SU-DHL-6 (cell line): Measurements from ENCODE around the gene ADM2.
A peak's percentile ranks its signal among the peaks of the same experiment; 100 is the strongest.
"Not testable (repeated sequence)": the region's sequence is repeated elsewhere in the genome, so short reads cannot be mapped to it uniquely, and the experiment has no call there.

ENCODE experiments used
- H2AFZ ChIP-seq: fragments of 200-600 bp; sonication (generic); 2 replicates; pipeline ENCODE4 v1.6.1; 2014; ENCODE audit warnings: low read depth, mild to moderate bottlenecking, moderate library complexity, mixed read lengths, antibody characterized with exemption, low read length; ENCODE audit not compliant: severe bottlenecking
- H3F3A ChIP-seq: fragments of 200-600 bp; shearing (Covaris generic); 2 replicates; pipeline ENCODE4 v1.6.0; 2016; ENCODE audit warnings: antibody characterized with exemption, mild to moderate bottlenecking; ENCODE audit not compliant: insufficient read depth
- H3K27ac ChIP-seq: fragments of 200-600 bp; sonication (generic); 2 replicates; pipeline ENCODE4 v1.5.1; 2016; ENCODE audit warnings: low read depth, mild to moderate bottlenecking, low read length, moderate library complexity, mixed read lengths
- H3K27me3 ChIP-seq: fragments of 200-600 bp; sonication (generic), shearing (Covaris generic); 2 replicates; pipeline ENCODE4 v1.6.0; 2014; ENCODE audit warnings: mild to moderate bottlenecking, low read length
- H3K36me3 ChIP-seq: fragments of 200-600 bp; sonication (generic); 2 replicates; pipeline ENCODE4 v1.6.1; 2014; ENCODE audit warnings: mild to moderate bottlenecking, low read length, mixed read lengths
- H3K4me2 ChIP-seq: fragments of 300-600, 200-600 bp; shearing (Covaris generic), sonication (generic); 2 replicates; pipeline ENCODE4 v1.6.0; 2014; ENCODE audit warnings: low read length, low read depth, mild to moderate bottlenecking; ENCODE audit not compliant: poor library complexity, severe bottlenecking
- H3K4me3 ChIP-seq: fragments of 200-600 bp; sonication (generic); 2 replicates; pipeline ENCODE4 v1.5.1; 2014; ENCODE audit warnings: antibody characterized with exemption, low read length, mild to moderate bottlenecking, mixed read lengths; ENCODE audit not compliant: insufficient read depth, poor library complexity, severe bottlenecking
- H3K79me2 ChIP-seq: fragments of 200-600 bp; sonication (generic); 2 replicates; pipeline ENCODE4 v1.6.1; 2014; ENCODE audit warnings: mild to moderate bottlenecking, low read length, moderate library complexity; ENCODE audit not compliant: insufficient read depth
- H3K9ac ChIP-seq: fragments of 200-600 bp; sonication (generic); 2 replicates; pipeline ENCODE4 v1.7.0; 2014; ENCODE audit warnings: mild to moderate bottlenecking, low read length
- H3K9me2 ChIP-seq: fragments of 200-600 bp; sonication (generic); replicated peaks from 2 replicates; pipeline ENCODE4 v1.6.1; 2014; ENCODE audit warnings: low read length; ENCODE audit not compliant: insufficient read depth
- H3K9me3 ChIP-seq: fragments of 200-600 bp; sonication (generic); 2 replicates; pipeline ENCODE4 v1.6.1; 2014; ENCODE audit warnings: low read length, mixed read lengths; ENCODE audit not compliant: insufficient read depth
- H4K20me1 ChIP-seq: fragments of 200-600 bp; sonication (generic); 2 replicates; pipeline ENCODE4 v1.6.1; 2014; ENCODE audit warnings: low read depth, mild to moderate bottlenecking, antibody characterized with exemption, low read length, moderate library complexity, mixed read lengths
- EZH2phosphoT487 ChIP-seq: fragments of 200-600 bp; sonication (generic), shearing (Covaris generic); conservative IDR thresholded peaks from 2 replicates; pipeline ENCODE4 v1.6.1; 2018; ENCODE audit warnings: mild to moderate bottlenecking, antibody characterized with exemption, low read length, moderate library complexity, mixed read lengths
- TF ChIP-seq, protein P1 (sequence below): fragments of 200-600 bp; sonication (generic); IDR thresholded peaks from one replicate; pipeline ENCODE4 v1.5.1; 2017; ENCODE audit warnings: antibody characterized with exemption, mild to moderate bottlenecking, low read length, moderate library complexity; ENCODE audit not compliant: insufficient read depth, poor library complexity, severe bottlenecking

Gene ADM2

DNA sequence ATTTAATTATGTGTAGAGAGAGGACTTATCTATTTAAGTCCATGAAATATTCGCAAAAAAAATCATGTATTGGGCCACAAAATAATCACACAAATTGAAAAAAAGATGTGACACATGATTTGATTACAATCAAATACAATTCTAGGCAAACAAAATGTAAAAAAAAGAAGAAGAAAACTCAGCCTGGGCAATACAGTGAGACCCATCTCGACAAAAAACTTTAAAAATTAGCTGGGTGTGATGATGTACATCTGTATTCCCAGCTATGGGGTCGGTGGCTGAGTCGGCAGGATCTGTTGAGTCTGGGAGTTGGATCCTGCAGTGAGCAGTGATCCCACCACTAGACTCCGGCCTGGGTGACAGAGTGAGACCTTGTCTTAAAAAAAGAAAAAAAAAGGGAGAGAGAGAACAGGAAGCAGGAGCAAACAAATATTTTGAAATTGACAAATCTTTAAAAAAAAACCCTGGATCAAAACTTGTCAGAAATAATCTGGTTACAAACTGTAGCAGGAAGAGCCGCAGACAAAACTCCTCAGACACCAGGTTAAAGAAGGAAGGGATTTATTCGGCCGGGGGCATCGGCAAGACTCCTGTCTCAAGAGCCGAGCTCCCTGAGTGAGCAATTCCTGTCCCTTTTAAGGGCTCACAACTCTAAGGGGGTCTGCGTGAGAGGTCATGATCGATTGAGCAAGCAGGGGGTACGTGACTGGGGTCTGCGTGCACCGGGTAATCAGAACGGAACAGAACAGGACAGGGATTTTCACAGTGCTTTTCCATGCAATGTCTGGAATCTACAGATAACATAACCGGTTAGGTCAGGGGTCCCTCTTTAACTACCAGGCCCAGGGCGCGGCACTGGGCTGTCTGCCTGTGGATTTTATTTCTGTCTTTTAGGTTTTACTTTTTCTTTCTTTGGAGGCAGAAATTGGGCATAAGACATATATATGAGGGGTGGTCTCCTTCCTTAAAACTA lies 51.8 kb downstream of the ADM2 start:
- H3K9me2 ChIP-seq = no peaks in the 10 kb centered on the region
- H3K27me3 ChIP-seq = no peaks in the 10 kb centered on the region
- H3K4me3 ChIP-seq = no peak overlapping the region
- no peak overlapping the region for H3K4me2 ChIP-seq
- no peak overlapping the region for H2AFZ ChIP-seq
- no peak overlapping the region for H3K9ac ChIP-seq
- H3K27ac ChIP-seq = no peak overlapping the region
- H3K79me2 ChIP-seq = no peaks in the 10 kb centered on the region
- H4K20me1 ChIP-seq = no peaks in the 10 kb centered on the region
- H3F3A ChIP-seq = peaks cover 18% of the 10 kb centered on the region
- no peaks in the 10 kb centered on the region for H3K36me3 ChIP-seq
- H3K9me3 ChIP-seq = no peaks in the 10 kb centered on the region
- TF ChIP-seq EZH2phosphoT487 = no peak
- TF ChIP-seq, protein P1, sequence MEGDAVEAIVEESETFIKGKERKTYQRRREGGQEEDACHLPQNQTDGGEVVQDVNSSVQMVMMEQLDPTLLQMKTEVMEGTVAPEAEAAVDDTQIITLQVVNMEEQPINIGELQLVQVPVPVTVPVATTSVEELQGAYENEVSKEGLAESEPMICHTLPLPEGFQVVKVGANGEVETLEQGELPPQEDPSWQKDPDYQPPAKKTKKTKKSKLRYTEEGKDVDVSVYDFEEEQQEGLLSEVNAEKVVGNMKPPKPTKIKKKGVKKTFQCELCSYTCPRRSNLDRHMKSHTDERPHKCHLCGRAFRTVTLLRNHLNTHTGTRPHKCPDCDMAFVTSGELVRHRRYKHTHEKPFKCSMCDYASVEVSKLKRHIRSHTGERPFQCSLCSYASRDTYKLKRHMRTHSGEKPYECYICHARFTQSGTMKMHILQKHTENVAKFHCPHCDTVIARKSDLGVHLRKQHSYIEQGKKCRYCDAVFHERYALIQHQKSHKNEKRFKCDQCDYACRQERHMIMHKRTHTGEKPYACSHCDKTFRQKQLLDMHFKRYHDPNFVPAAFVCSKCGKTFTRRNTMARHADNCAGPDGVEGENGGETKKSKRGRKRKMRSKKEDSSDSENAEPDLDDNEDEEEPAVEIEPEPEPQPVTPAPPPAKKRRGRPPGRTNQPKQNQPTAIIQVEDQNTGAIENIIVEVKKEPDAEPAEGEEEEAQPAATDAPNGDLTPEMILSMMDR = no peak

DNA sequence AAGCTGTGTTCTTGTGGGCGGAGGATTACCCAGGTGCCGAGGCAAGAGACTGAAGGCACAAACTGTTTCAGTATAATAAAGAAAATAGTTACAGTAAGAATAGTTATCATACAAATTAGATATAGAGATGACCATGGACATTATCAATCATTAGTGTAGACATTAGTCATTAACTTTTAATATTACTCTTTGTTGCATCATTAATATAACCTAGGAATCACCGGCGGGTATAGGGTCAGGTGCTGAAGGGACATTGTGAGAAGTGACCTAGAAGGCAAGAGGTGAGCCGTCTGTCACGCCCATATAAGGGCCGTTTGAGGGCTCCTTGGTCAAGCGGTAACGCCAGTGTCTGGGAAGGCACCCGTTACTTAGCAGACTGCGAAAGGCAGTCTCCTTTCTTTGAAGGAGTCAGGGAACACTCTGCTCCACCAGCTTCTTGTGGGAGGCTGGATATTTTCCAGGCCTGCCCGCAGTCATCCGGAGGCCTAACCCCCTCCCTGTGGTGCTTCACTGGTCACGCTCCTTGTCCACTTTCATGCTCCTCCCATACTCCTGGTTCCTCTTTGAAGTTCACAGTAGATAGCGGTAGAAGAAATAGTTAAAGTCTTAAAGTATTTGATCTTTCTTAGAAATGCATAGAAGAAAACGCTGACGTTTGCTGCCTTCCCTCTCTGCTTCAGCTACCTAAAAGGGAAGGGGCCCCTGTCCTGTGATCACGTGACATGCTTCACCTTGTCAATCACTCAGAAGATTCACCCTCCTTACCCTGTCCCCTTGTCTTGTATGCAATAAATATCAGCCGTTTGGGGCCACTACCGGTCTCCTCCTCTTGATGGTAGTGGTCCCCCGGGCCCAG lies 52.7 kb downstream of the ADM2 start:
- H3K27me3 ChIP-seq, H3K9me2 ChIP-seq, H3K36me3 ChIP-seq, H3K9me3 ChIP-seq, H3K79me2 ChIP-seq, H4K20me1 ChIP-seq, H3K4me3 ChIP-seq: not testable (repeated sequence)
- Histone ChIP-seq H3F3A (peaks cover 14% of the 10 kb centered on the region), H3K4me2 (peak overlapping the region; percentile 44), H3K27ac (peak overlapping the region; percentile 68), H3K9ac (peak overlapping the region; percentile 24; the same call in 1 of the 2 replicates), H2AFZ (peak overlapping the region; percentile 64)

DNA sequence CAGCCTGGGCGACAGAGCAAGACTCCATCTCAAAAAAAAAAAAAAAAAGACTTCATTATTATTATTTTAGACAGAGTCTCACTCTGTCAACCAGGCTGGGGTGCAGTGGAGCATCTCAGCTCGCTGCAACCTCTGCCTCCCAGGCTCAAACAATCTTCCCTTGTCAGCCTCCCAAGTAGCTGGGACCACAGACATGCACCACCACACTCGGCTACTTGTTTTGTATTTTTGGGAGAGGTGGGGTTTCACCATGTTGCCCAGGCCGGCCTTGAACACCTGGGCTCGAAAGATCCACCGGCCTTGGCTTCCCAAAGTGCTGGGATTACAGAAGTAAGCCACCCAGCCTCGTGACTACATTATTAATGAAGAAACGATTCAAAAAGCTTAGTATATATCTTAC lies 53.8 kb downstream of the ADM2 start:
- H3K9me2 ChIP-seq = no peaks in the 10 kb centered on the region
- peak overlapping the region; percentile 48 for H3K4me2 ChIP-seq
- no peaks in the 10 kb centered on the region for H3K36me3 ChIP-seq
- no peaks in the 10 kb centered on the region for H3K79me2 ChIP-seq
- H3K27ac ChIP-seq = peak overlapping the region; percentile 78
- TF ChIP-seq, protein P1 = no peak
- TF ChIP-seq EZH2phosphoT487 = no peak
- no peak overlapping the region for H3K9ac ChIP-seq
- peak overlapping the region; percentile 72 for H2AFZ ChIP-seq
- no peaks in the 10 kb centered on the region for H3K9me3 ChIP-seq
- no peaks in the 10 kb centered on the region for H4K20me1 ChIP-seq
- H3F3A ChIP-seq = peaks cover 23% of the 10 kb centered on the region
- H3K4me3 ChIP-seq = no peak overlapping the region
- H3K27me3 ChIP-seq = no peaks in the 10 kb centered on the region
